ENCODE data around the gene MATCAP1.

DNA sequence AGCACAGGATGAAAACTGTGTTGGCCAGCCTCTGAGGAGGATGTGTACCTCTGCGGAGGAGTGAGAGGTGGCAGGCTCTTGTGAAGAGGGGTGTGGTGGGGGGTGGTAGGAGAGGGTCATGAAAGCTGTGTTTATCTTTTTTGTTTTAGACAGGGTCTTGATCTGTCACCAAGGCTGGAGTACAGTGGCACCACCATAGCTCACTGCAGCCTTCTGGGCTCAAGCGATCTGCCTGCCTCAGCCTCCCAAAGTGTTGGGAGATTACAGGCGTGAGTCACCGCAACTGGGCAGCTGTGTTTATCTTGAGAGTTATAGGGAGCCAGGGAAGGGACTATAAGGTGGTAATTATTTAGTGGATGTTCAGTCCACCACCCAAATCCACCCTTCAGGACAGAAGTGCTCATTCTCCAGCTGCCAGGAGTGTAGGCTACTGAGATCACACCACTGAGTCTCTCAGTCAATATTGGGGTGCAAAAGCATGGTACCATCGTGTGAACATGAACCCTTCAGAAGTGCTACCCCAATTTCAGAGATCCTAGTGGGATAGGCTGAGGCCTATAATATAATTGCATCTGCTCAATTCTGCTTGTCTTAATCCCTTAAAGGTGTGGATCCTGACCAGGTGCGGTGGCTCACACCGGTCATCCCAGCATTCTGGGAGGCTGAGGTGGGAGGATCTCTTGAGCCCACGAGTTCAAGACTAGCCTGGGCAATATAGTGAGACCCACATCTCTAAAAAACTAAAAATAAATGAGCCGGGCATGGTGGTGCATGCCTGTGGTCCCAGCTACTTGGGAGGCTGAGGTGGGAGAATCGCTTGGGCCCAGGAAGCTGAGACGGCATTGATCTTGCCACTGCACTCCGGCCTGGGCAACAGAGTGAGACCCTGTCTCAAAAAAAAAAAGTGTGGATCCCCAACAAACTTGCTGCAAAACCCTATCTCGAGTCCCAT lies 7.0 kb upstream of the MATCAP1 start:
- no peak for TF ChIP-seq CTCF (conservative IDR thresholded peaks at IDR 0.05 in 1 of 2, IDR thresholded peaks at IDR 0.05 in 1 of 2; ENCODE audit: extremely low read depth in 1 of 2, insufficient read depth in 1 of 2, low read depth in 1 of 2, low read length in 2 of 2)
- TF ChIP-seq EZH2 (IDR thresholded peaks at IDR 0.05; ENCODE audit: borderline replicate concordance, low read length), result no peak

All from mammary epithelial cell (primary cell).